Cardiac ventricle fibroblast (primary cell): ENCODE data around the gene ITGB2. TPM values are rescaled to one million over a fixed set of nuclear protein-coding genes. Genes with fewer than 3 reads are reported as not detected.

Experiments used
- total RNA-seq: library from RNA; depleted of rRNA; stranded (reverse); fragments of >200 nt; gene quantifications from 2 replicates; pipeline ENCODE4 v1.2.3, GENCODE V29; 2015

Gene ITGB2
- total RNA-seq, result not detected in 2 replicates

GRCh38 chr21:44920694-44921604 lies at the start of gene ITGB2:
TSS of gene ITGB2 (minus strand) at chr21:44920899. CDS start at chr21:44910782, 10,117 bp downstream.

GRCh38 chr21:44939532-44940115 lies 18.9 kb upstream of the ITGB2 start, which contains the start of gene SLX9:
TSS of gene SLX9 (plus strand) at chr21:44940029. CDS start at chr21:44940058, 29 bp downstream.

GRCh38 chr21:44873356-44874239 lies 47.1 kb downstream of the ITGB2 start, which contains the start of gene PTTG1IP:
TSS of gene PTTG1IP (minus strand) at chr21:44873690. CDS start at chr21:44873616, 74 bp downstream.

Other genes with a start within 250 kb of the ITGB2 start
- gene KRTAP12-1, start 238.7 kb downstream of the ITGB2 start, total RNA-seq, result not detected in 2 replicates
- not detected in 2 replicates for gene KRTAP10-12, start 223.7 kb downstream of the ITGB2 start, total RNA-seq
- gene TSPEAR, start 209.3 kb downstream of the ITGB2 start, total RNA-seq, result not detected in 2 replicates
- gene UBE2G2, start 119.1 kb downstream of the ITGB2 start, total RNA-seq, result 22.3 and 30.2 TPM in 2 replicates
- gene SUMO3, start 102.8 kb downstream of the ITGB2 start, total RNA-seq, result 66.7 and 80.6 TPM in 2 replicates
- gene PTTG1IP, start 47.2 kb downstream of the ITGB2 start, total RNA-seq, result 186 and 220 TPM in 2 replicates
- gene SLX9, start 19.1 kb upstream of the ITGB2 start, total RNA-seq, result 12.3 and 12.6 TPM in 2 replicates
- 4.4 and 4.5 TPM in 2 replicates for gene ADARB1, start 153.7 kb upstream of the ITGB2 start, total RNA-seq